Activated naive CD4-positive, alpha-beta T cell treated with anti-CD3 and anti-CD28 coated beads, Interleukin-2, amount 50 U/mL, for 24 hours (primary cell): ENCODE data around the gene NT5M.
"Not testable (repeated sequence)": the region's sequence is repeated elsewhere in the genome, so short reads cannot be mapped to it uniquely, and the experiment has no call there.

Experiments
- H3K27ac Mint-ChIP-seq: one replicate; pipeline ENCODE4 v1.8.0; 2021; ENCODE audit warnings: mild to moderate bottlenecking, mixed read lengths
- H3K27me3 Mint-ChIP-seq: one replicate; pipeline ENCODE4 v1.8.0; 2021; ENCODE audit warnings: mixed read lengths
- H3K36me3 Mint-ChIP-seq: one replicate; pipeline ENCODE4 v1.8.0; 2021; ENCODE audit warnings: mixed read lengths
- H3K4me1 Mint-ChIP-seq: one replicate; pipeline ENCODE4 v1.8.0; 2021; ENCODE audit warnings: mixed read lengths
- H3K4me3 Mint-ChIP-seq: one replicate; pipeline ENCODE4 v1.8.0; 2021; ENCODE audit warnings: mild to moderate bottlenecking, mixed read lengths
- H3K9me3 Mint-ChIP-seq: one replicate; pipeline ENCODE4 v1.8.0; 2021; ENCODE audit warnings: mixed read lengths

The NT5M gene

GRCh38 chr17:17303010-17303846 lies at the start of gene NT5M:
Gene NT5M (plus strand): TSS chr17:17303373. CDS start chr17:17303551, 178 bp downstream.
- Mint-ChIP-seq H3K4me1 (peaks cover 27% of the 10 kb centered on the region), H3K4me3 (peak within 1 kb of the TSS; percentile 92), H3K27me3 (no peaks in the 10 kb centered on the region), H3K27ac (peak within 1 kb of the TSS; percentile 86), H3K36me3 (no peaks in the 10 kb centered on the region), H3K9me3 (no peaks in the 10 kb centered on the region)

DNA sequence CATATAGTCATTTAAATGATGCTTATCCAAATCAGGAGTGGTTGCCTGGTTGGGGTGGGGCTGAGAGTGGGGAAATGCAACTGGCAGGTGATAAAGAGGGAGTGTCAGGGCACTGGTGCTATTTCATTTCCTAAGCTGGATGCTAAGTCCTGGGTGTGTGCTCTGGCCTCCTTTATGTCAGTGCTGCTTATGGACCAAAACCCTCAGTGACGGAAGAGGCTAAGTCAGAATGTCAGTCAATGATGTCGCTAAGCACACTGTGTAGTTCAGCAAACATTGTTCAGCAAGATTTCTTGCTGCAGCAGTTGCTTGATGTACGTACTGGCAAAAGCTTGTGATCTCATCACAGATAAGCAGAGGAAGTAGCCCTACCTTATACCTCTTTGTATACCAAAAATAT lies 49.8 kb upstream of the NT5M start:
- Mint-ChIP-seq H3K4me3 (no peak overlapping the region), H3K9me3 (no peaks in the 10 kb centered on the region), H3K4me1 (no peaks in the 10 kb centered on the region), H3K27me3 (no peaks in the 10 kb centered on the region), H3K27ac (no peak overlapping the region), H3K36me3 (peaks cover 12% of the 10 kb centered on the region)

DNA sequence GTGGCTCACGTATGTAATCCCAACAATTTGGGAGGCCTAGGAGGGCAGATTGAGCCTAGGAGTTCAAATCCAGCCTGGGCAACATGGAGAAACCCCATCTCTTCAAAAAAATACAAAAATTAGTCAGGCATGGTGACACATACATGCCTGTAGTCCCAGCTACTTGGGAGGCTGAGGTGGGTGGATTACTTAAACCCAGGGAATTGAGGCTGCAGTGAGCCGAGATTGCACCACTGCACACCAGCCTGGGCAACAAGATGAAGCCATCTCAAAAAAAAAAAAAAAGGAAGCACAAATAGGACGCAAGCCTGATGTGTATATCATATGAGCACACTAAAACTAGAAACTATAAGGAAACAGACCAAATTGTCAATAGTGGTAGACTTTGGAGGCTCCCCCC lies 49.1 kb upstream of the NT5M start:
- no peaks in the 10 kb centered on the region for H3K4me1 Mint-ChIP-seq
- H3K27me3 Mint-ChIP-seq, result no peaks in the 10 kb centered on the region
- H3K36me3 Mint-ChIP-seq, result peaks cover 14% of the 10 kb centered on the region
- H3K27ac Mint-ChIP-seq, result no peak overlapping the region
- H3K4me3 Mint-ChIP-seq, result no peak overlapping the region
- no peaks in the 10 kb centered on the region for H3K9me3 Mint-ChIP-seq

DNA sequence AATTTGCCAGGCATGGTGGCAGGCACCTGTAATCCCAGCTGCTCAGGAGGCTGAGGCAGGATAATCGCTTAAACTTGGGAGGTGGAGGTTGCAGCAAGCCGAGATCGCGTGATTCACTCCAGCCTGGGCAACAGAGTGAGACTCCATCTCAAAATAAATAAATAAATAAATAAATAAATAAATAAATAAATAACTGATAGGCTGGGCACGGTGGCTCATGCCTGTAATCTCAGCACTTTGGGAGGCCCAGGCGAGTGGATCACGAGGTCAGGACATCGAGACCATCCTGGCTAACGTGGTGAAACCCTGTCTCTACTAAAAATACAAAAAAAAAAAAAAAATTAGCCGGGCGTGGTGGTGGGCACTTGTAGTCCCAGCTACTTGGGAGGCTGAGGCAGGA lies 47.5 kb upstream of the NT5M start:
- not testable (repeated sequence) for H3K4me3 Mint-ChIP-seq, H3K9me3 Mint-ChIP-seq, H3K4me1 Mint-ChIP-seq, H3K27me3 Mint-ChIP-seq, H3K27ac Mint-ChIP-seq
- peaks cover 20% of the 10 kb centered on the region for H3K36me3 Mint-ChIP-seq

DNA sequence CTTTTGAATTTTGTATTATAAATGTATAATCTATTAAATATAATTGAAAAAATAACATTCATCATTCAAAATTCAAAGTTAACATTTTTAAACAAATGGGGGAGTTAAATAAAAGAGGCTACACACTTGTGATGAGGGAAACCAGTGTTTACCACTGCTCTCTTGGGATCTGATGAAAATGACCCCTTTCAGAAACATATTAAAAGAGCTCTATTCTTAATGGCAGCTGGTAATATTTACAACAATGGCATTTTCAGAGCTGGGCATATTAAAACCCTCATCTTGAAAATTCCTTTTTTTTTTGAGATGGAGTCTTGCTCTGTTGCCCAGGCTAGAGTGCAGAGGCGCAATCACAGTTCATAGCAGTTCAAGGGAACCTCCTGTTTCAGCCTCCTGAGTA lies 46.9 kb upstream of the NT5M start:
- H3K36me3 Mint-ChIP-seq, result peaks cover 20% of the 10 kb centered on the region
- no peak overlapping the region for H3K4me3 Mint-ChIP-seq

GRCh38 chr17:17258011-17258410 lies 45.2 kb upstream of the NT5M start:
- no peaks in the 10 kb centered on the region for H3K27me3 Mint-ChIP-seq
- H3K27ac Mint-ChIP-seq, result no peak overlapping the region
- no peaks in the 10 kb centered on the region for H3K9me3 Mint-ChIP-seq
- no peaks in the 10 kb centered on the region for H3K4me1 Mint-ChIP-seq
- H3K36me3 Mint-ChIP-seq, result peaks cover 17% of the 10 kb centered on the region
- no peak overlapping the region for H3K4me3 Mint-ChIP-seq

More for the DNA sequence above, 46.9 kb upstream of the NT5M start:
- Mint-ChIP-seq H3K27me3 (no peaks in the 10 kb centered on the region), H3K27ac (no peak overlapping the region), H3K4me1 (no peaks in the 10 kb centered on the region), H3K9me3 (no peaks in the 10 kb centered on the region)

DNA sequence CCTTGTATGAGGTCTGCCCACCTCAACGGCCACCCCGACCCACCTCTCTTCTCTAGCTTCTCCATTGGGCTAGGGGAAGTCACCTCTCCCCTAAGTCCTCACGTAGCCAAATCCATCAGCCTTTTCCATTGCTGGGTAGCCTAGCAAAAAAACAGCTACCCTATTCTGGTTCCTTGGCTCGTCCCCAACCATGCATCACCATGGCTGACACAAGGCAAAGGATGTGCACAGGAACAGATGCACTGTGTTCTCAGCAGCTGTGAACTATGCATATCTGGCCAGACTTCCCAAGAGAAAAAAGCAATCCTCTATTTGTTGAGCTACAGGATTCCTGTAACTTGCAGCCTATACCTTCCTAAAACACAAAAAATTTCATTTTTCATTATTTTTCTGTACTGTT lies 44.2 kb upstream of the NT5M start:
- Mint-ChIP-seq H3K36me3 (peaks cover 20% of the 10 kb centered on the region), H3K4me3 (no peak overlapping the region), H3K27ac (peak overlapping the region; percentile 66), H3K27me3 (no peaks in the 10 kb centered on the region), H3K9me3 (no peaks in the 10 kb centered on the region), H3K4me1 (no peaks in the 10 kb centered on the region)

DNA sequence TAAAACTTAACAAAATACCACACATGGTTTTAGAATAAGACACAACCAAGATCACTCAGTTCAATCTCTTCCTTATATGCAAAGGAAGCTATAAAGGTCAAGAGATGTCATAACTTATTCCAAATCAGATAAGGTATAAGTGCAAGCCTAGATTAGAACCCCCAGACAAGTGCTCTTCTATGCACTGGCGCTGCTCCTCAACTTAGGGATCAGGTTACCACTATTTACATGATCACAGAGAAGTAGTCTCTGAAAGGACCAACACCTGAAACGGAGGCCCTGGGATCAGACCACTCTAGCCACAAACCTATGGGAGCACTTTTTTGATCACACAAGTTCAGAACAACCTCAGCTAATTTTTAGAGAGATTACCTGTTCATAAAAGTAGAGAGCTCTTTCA lies 38.7 kb upstream of the NT5M start:
- peaks cover 3% of the 10 kb centered on the region for H3K4me1 Mint-ChIP-seq
- no peaks in the 10 kb centered on the region for H3K27me3 Mint-ChIP-seq
- H3K9me3 Mint-ChIP-seq, result no peaks in the 10 kb centered on the region
- no peak overlapping the region for H3K4me3 Mint-ChIP-seq
- H3K36me3 Mint-ChIP-seq, result peaks cover 14% of the 10 kb centered on the region
- no peak overlapping the region for H3K27ac Mint-ChIP-seq

- H3K27ac Mint-ChIP-seq, result peak overlapping the region; percentile 43
- peaks cover 10% of the 10 kb centered on the region for H3K4me1 Mint-ChIP-seq
- no peaks in the 10 kb centered on the region for H3K27me3 Mint-ChIP-seq
- H3K36me3 Mint-ChIP-seq, result peaks cover 12% of the 10 kb centered on the region
- H3K4me3 Mint-ChIP-seq, result no peak overlapping the region
- no peaks in the 10 kb centered on the region for H3K9me3 Mint-ChIP-seq
These were observed 33.0 kb upstream of the NT5M start for GRCh38 chr17:17269926-17270773.

GRCh38 chr17:17275971-17276370 lies 27.2 kb upstream of the NT5M start:
- Mint-ChIP-seq H3K27ac (no peak overlapping the region), H3K27me3 (no peaks in the 10 kb centered on the region), H3K9me3 (no peaks in the 10 kb centered on the region), H3K4me3 (no peak overlapping the region), H3K36me3 (peaks cover 7% of the 10 kb centered on the region), H3K4me1 (peaks cover 36% of the 10 kb centered on the region)

GRCh38 chr17:17277431-17277830 lies 25.7 kb upstream of the NT5M start:
- not testable (repeated sequence) for H3K27ac Mint-ChIP-seq, H3K4me3 Mint-ChIP-seq

DNA sequence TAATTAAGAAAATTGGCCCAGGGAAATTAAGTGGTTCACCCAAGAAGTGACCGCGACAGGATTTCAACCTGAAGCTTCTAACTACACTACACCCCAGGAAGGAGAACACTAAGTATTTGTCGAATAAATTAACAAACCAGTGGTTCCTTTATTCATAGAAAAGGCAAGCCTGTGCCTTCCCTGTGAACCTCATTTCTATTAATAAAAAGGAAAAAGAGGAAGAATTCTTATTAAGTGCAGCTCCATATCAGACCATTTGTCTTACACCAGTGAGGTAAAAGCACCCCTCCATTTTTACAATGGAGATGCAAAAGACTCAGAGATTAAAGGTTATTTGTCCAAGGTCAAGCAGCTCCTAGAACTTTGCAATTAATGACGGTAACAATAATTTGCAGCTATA lies 23.9 kb upstream of the NT5M start:
- Mint-ChIP-seq H3K27ac (peak overlapping the region; percentile 72), H3K36me3 (peaks cover 3% of the 10 kb centered on the region), H3K4me1 (peaks cover 43% of the 10 kb centered on the region)

More at GRCh38 chr17:17277431-17277830, 25.7 kb upstream of the NT5M start:
- H3K9me3 Mint-ChIP-seq, H3K36me3 Mint-ChIP-seq, H3K27me3 Mint-ChIP-seq: not testable (repeated sequence)
- H3K4me1 Mint-ChIP-seq, result peaks cover 50% of the 10 kb centered on the region

GRCh38 chr17:17280613-17281549 lies 22.3 kb upstream of the NT5M start, which contains the start of gene COPS3:
Gene COPS3 (minus strand): TSS chr17:17281246. CDS start chr17:17281186, 60 bp downstream.
- no peaks in the 10 kb centered on the region for H3K36me3 Mint-ChIP-seq
- peaks cover 40% of the 10 kb centered on the region for H3K4me1 Mint-ChIP-seq
- H3K9me3 Mint-ChIP-seq, result no peaks in the 10 kb centered on the region
- H3K4me3 Mint-ChIP-seq, result peak within 1 kb of the TSS; percentile 96
- H3K27me3 Mint-ChIP-seq, result no peaks in the 10 kb centered on the region
- peak within 1 kb of the TSS; percentile 96 for H3K27ac Mint-ChIP-seq

More for the DNA sequence above, 23.9 kb upstream of the NT5M start:
- H3K9me3 Mint-ChIP-seq, result no peaks in the 10 kb centered on the region
- no peaks in the 10 kb centered on the region for H3K27me3 Mint-ChIP-seq
- peak overlapping the region; percentile 96 for H3K4me3 Mint-ChIP-seq

DNA sequence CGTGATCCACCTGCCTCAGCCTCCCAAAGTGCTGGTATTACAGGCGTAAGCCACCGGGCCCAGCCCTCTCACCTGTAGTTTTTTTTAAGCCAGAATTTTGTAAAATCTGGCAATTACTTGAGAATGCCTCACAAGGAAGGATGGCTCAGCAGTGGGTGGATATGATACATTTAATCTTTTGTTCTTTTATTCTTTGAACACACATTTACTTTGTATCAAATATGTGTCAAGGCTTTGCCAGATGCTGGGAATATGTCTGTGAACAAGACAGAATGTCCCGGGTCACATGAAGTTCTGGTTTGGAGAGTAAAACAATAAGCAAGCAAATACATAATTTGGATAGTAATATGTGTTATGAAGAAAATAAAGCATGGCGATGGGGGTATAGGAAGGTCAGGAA lies 17.2 kb upstream of the NT5M start:
- H3K27me3 Mint-ChIP-seq, result no peaks in the 10 kb centered on the region
- H3K4me1 Mint-ChIP-seq, result peaks cover 14% of the 10 kb centered on the region
- H3K9me3 Mint-ChIP-seq, result no peaks in the 10 kb centered on the region
- no peaks in the 10 kb centered on the region for H3K36me3 Mint-ChIP-seq
- H3K27ac Mint-ChIP-seq, result no peak overlapping the region
- no peak overlapping the region for H3K4me3 Mint-ChIP-seq

DNA sequence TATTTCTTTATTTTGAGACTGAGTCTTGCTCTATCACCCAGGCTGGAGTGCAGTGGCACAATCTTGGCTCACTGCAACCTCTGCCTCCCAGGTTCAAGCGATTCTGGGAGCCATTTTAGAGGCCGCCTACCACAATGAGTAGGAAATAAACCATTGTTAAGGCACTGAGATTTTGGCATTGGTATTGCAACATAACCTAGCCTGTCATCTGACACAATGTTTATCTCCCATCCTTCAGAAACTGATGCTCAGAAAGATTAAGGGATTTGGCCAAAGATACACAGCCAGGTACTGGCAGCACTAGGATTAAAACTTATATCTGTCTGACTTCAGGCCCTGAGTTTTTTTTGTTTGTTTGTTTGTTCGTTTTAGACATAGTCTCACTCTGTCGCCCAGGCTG lies 14.1 kb upstream of the NT5M start:
- H3K27me3 Mint-ChIP-seq, result no peaks in the 10 kb centered on the region
- H3K36me3 Mint-ChIP-seq, result no peaks in the 10 kb centered on the region
- no peak overlapping the region for H3K27ac Mint-ChIP-seq
- no peak overlapping the region for H3K4me3 Mint-ChIP-seq
- no peaks in the 10 kb centered on the region for H3K9me3 Mint-ChIP-seq
- H3K4me1 Mint-ChIP-seq, result no peaks in the 10 kb centered on the region
